Measurements from ENCODE around the gene ZNF529.
"Not testable (repeated sequence)": the region's sequence is repeated elsewhere in the genome, so short reads cannot be mapped to it uniquely, and the experiment has no call there.

The ZNF529 gene

DNA sequence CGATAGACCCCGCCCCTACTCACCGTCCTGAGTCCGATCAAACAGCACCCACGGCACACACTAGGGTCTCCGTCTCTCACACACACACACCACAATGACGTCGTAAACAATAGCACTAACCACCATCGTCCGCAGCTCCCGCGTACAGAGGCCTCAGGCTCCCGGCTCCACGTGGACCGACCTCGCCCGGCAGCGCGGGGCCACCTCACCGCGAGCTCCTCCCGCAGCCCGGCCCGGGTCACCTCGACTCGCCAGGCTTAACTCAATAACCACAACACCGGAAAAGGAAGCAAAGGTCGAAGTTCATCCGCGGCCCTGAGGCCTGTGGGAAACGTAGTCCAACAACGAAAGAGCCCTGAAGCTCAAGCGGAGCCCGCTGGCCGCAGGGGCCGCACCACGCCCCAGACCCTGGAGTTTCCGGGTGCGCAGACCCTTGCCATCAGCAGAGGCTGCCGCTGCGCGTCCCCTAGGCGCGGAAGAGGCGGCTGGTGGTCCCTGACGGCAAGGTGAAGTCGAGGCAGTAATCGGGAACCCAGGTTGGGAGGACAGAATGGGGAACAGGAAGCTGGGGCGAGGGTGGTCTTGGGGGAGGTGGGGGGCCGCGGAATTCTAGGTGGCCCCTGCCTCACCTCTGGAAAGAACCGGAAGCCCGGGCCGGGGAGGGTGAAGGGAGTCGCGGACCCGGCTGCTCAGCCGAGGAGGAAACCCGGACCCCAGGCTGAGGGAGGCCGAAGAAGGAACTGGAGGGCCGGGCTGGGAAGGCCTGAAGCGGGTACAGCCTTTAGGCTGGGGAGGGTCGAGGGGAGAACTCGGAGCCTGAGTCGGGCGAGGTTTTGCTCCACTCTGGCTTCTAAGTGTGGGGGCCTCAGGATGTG lies at the start of gene ZNF529:
TSS of gene ZNF529 (minus strand) at position 273 of the 875 bp plus-strand sequence. CDS start 946 bp downstream, outside the sequence.
- peak; percentile 57 for DNase-seq

DNA sequence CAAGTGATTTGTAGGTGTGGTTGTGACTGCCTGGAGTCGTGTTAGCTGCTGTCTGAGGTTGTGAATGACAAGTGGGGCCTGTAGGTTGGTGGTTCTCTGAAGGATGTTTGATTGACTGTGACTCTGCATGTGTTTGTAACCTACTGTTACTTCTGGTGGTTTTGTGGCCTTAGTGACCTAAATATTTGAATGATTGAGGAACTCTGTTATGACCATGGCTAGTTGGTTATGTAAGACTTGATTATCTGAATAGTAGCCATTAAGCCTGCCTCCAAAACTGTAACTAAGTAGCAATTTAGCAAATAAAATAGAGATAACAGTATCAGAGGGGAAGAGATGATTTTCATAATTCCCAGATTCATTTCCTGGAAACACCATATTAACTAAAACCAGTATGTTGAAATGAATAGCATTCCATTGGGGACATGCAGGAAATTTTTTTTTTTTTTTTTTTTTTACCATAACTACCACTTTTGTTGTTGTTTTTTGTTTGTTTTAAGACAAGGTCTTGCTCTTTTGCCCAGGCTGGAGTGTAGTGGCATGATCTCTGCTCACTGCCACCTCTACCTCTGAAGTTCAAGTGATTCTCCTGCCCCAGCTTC lies 32.9 kb upstream of the ZNF529 start:
- no peak for DNase-seq

DNA sequence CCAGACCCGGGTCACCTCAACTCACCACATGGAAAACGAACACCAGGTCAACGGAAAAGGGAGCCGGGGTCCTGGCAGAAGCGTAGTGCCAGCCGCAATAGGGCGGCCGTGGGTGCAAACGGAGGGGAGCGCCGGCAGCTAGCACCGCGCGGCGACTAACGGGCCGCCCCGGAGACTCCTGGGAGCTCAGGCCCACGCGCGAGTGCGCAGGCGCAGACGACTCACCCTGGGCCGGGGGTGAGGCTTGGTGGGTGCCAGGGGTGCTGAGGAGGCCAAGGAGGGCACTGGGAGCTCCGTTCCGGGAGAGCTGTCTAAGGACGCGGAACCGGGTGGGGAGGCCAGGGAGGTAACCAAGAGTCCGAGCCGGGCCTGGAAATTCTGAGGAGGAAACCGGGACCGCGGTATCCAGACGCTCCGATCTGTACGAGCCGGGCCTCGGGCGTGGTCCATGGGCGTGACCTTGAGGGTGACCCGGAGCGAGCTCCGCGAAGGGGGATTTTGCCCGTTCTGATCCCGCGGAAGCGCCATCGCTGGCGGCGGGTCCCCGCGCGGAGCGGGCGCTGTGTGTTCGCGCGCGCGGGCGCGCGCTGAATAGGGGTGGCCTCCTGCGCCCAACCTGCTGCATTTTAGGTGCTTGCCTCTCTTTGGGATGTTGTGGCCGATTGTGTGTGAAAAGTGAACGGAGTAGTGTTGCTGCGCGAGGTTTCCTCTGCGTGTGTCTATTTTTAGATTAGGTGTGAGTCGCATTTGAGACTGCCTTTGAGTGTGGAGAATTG lies 32.2 kb upstream of the ZNF529 start, which contains the start of gene ZNF382:
TSS of gene ZNF382 (plus strand) at position 213 of the 776 bp plus-strand sequence. CDS start 4,602 bp downstream, outside the sequence.
- peak; percentile 48 for DNase-seq

DNA sequence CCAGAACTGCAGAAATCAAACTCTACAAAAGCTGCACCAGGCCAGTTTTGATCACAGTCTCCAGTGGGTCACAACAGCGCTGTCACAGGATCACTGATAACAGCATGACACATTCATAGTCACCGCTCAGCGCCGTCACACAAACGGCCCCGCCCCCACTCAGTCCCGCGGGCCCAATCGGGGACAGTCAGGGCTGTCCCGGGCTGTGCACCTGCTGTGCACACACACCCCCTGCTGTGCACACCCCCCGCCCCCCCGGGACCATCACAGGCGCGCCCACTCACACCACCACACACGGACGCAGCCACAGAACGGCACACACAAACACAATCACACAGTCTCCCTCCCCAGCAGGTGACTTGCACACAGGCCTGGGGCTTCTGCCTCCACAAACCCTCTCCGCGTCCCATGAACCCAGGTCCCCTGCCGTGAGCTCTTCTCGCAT lies 31.6 kb upstream of the ZNF529 start:
- DNase-seq = peak; percentile 9

DNA sequence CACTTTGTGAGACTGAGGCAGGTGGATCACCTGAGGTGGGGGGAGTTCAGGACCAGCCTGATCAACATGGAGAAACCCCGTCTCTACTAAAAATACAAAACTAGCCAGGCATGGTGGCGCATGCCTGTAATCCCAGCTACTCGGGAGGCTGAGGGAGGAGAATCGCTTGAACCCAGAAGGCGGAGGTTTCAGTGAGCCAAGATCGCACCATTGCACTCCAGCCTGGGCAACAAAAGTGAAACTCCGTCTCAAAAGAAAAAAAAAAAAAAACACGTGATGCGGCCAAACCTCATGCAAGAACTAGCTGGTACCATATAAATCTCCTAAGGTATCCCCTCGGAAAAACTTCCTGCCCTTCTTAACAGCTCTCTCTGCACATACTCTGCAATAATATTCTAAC lies 29.6 kb upstream of the ZNF529 start:
- DNase-seq = not testable (repeated sequence)

DNA sequence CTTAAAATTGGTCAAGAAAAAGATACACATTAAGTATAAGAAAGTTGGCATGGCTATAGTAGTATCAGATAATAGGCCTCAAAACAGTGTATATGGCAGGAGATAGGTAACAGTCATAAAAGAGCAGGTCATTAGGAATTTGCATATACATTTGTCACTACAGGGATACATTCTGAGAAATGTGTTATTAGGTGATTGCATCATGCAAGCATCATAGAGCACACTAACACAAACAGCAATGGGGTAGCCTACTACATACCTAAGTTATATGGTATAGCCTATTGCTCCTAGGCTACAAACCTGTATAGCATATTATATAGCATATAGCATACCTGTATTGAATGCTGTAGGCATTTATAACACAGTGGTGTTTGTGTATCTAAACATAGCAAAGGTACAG lies 6.2 kb upstream of the ZNF529 start:
- DNase-seq = no peak

DNA sequence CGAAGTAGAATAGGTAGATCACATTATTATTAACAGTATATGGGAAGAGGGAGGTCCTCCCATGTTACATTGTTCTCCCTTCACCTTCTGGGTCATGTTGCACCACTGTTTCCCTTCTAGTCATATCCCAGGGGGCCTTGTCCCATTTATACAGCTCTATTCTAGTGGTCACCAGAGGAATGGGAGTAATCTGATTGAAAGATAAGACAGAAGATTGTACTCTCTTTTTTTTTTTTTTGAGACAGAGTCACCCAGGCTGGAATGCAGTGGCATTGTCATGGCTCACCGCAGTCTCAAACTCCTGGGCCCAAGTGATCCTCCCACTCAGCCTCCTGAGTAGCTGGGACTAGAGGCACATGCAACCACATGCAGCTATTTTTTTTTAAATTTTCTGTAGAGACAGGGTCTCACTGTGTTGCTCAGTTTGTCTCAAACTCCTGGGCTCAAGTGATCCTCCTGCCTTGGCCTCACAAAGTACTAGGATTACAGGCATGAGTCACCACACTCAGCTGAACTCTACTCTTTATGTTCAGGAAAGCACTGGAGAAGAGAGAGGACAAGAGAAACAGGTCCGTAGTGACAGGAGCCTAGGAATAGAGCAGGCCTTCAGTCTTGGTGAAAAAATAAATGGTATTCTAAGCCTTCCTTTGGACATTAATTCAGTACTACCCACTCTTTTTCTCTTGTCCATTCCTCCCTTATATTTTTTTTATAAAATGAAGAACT lies 4.3 kb upstream of the ZNF529 start:
- no peak for DNase-seq

DNA sequence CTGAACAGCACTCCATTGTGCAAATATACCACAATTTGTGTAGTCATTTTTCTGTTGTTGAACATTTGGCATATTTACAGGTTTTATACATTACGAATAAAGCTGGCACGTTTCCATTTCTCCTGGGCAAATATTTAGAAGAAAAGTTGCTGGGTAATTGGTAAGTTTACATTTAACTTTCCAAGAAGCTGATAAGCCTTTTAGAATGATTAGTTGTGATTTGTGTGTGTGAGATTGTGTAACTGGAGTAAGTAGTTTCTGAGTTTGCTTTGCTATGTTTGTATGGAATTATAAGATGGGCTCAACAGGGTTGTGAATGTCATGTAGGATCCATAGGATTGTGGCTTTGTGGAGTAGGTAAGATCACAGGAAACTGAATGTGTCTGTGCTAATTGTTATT lies 1.6 kb upstream of the ZNF529 start:
- no peak for DNase-seq

DNA sequence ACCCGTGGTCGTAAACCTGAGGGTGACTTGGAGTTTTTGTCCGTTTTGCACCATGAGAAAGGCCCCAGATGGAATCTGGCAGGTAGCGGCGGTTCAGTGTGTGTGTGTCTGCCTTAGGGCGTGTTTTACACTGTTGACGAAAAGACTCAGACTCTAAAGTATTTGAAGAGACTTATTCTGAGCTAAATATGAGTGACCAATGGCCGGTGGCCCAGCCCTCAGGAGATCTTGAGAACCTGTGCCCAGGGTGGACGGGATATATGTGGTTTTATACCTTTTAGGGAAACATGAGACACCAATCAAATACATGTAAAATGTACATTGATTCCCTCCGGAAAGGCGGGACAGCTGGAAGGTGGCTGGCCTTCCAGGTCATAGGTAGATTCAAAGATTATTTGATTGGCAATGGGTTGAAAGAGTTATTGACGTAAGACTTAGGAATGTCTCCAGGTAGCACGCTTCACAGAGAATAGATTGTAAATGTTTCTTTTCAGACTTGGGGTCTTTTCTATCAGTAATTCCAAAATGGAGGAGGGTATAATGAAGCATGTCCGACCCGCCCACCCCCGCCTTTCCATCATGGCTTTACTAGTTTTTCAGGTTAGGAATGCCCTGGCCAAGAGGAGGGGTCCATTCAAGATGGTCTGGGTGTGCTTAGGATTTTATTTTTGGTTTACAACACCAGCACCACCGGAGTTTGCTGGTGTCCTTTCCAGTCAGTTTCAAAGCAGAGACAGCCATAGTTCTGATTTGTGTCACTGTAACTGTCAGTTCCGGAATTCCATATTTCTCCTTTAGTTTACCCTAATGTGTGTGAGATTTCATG lies 1.0 kb upstream of the ZNF529 start:
- no peak for DNase-seq

DNA sequence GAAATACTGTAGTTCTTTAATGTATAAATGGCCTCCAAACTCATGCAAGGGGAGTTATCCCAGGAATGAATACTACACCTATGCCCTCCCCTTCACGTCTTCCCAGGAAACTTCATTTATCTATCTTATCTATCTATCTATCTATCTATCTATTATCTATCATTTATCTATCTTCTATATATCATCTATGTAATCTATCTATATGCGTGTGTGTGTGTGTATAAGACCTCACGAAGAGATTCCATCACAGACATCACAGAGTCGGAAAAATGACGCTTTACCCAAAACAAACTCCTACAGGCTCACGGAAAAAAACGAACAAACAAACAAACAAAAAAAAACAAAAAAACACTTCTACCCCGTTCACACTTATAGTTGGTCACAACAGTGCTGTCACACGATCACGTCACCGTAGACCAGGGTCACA lies 486 bp downstream of the ZNF529 start:
- DNase-seq = no peak

DNA sequence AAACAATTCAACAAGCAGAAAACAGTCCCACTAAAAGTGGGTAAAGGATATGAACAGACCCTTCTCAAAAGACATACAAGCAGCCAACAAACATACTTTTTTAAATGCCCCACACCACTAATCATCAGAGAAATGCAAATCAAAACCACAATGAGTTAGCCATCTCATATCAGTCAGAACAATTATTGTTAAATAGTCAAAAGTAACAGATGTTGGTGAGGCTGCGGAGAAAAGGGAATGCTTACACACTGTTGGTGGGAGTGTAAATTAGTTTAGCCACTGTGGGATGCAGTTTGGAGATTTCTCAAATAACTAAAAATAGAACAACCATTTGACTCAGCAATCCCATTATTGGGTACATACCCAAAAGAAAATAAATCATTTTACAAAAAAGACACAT lies 8.7 kb downstream of the ZNF529 start:
- no peak for DNase-seq

DNA sequence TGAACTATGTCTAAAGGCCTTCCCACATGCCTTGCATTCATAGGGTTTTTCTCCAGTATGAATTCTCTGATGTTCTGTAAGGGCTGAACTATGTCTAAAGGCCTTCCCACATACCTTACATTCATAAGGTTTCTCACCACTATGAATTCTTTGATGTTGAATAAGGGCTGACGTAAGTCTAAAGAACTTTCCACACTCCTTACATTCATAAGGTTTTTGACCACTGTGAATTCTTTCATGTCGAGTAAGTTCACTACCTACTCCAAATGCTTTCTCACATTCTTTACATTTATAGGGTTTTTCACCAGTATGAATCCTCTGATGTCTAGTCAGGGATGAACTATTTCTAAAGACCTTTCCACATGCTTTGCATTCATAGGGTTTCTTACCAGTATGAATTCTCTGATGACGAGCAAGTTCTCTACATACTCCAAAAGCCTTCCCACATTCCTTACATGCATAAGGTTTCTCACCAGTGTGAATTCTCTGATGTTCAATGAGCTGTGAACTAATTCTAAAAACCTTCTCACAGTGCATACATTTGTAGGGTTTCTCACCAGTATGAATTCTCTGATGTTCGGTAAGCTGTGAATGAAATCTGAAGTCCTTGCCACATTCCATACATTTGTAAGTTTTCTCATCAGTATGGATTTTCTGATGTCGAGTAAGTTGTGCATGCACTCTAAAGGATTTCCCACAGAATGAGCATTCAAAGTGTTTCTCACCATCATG lies 25.9 kb downstream of the ZNF529 start:
- no peak for DNase-seq

DNA sequence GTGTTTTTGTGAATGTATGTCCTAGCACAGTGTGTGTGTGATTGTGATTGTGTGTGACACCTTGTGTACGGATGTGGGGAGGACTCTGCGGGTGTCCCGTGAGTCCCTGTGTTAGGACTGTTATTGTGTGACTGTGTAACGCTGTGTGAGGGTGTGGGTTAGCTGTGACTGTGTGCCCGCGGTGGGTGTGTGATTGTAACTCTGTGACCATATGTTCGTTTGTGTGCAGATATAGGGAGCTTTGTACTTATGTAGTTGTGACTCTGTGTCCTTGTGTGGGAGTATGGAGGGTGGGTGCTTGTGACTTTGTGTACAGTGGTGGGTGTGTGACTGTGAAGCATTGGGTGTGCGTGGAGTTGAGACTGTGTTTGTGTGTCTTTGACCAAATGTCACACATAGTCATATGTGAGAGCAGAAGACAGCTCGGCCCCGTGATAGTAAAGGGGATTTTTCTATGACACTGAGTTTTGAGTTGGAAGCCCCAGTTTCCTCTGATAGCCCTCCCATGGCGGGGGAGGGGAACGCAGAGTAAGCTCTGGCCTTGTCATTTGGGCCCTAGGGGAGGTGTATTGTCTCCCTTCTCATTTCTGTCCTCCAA lies 44.1 kb downstream of the ZNF529 start:
- DNase-seq = no peak

DNA sequence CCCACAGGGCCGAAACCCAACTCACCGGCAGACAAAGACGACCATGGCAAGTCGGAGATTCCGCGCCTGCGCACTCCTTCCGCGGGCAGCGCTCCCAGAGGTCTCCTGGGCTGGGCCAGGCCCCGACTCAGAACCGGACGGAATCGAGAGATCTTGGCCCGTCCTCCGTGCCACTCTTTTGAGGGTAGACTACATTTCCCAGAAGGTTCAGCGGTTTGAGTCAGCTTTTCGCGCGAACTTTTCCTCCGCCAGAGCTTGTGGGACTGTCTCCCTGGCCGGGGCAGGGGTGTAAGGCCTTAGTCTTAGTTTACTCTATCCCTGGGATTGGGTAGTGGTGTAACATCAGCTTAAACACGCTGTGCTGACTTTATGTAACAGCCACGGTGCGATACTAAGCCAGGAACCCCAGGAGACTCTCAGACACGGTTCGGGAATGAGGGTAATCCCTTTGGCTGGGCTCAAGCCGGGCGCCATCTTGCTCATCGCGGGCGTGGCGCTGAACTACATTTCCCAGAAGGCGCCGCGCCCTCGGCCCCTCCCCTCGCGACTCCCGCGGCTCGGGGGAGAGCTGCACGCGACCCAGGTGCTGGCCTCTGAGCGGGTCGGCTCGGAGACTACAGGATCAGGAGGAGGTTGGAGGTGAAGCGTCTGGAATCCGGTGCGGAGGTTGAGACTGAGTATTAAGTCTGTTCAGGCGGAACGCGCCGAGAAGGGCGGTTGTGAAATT lies 44.7 kb downstream of the ZNF529 start, which contains the start of gene ZNF260:
TSS of gene ZNF260 (minus strand) at position 78 of the 727 bp plus-strand sequence. CDS start 13,033 bp downstream, outside the sequence.
- peak; percentile 87 for DNase-seq

DNA sequence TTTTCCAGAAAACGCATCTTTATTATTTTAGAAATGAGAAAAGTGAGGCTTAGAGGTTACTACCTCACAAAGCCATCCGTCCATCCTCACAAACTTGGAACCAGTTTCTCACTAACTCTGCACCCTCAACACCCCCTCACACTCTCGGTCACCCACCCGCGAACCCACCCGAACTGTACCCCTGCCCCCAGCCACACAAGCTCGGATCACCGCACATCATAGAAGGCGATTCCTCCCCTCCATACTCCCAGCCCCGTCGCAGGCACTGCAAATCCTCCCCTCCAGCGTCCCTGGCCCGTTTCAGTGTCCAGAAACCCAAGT lies 45.3 kb downstream of the ZNF529 start:
- no peak for DNase-seq

DNA sequence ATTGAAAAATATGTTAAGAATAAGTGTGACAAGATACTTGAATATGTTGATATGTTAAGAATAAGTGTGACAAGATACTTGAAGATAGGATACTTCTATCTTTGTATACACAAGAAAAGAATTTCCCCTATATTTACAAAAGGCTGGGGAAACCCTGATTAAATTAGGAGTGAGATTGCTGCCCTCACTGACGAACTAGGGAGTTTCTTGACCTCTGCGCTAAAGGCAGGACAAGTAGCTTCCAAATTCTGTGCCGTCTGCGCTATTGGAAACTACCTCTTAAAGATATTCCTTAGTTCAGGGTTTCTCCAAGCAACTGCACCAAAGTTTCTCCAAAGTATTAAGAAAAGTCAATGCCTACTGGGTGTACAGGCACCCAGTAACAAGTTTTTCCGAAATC lies 45.8 kb downstream of the ZNF529 start:
- no peak for DNase-seq

DNA sequence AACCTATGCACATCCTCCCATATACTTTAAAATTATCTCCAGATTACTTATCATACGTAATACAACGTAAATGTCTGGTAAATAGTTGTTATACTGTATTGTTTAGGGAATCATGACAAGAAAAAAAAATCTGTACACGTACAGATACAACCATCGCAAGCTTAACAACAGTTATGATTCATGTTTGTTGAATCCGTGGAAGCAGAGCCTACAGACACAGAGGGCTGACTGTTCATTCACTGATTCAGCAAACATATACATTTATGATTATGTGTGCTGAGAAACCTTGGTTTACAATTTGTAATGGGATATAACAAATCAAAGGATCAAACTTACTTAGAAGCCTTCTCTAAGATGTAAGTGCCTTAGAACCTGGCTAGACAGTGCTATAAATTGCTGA lies 46.5 kb downstream of the ZNF529 start:
- no peak for DNase-seq

DNA sequence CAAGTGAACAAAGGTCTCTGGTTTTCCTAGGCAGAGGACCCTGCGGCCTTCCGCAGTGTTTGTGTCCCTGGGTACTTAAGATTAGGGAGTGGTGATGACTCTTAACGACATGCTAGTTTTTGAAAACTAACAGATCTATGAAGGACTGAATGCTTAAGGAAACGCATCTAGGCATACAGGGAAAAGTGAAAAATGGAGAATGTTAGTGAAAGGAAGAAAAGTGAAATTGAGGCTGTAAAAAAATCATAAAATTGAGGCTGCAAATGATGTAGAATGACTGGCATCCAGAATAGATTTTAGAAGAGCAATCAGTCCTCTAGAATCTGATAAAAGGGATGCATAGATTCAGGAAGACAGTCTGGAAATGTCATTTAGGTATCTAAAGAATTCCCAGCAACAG lies 48.5 kb downstream of the ZNF529 start:
- no peak for DNase-seq

DNA sequence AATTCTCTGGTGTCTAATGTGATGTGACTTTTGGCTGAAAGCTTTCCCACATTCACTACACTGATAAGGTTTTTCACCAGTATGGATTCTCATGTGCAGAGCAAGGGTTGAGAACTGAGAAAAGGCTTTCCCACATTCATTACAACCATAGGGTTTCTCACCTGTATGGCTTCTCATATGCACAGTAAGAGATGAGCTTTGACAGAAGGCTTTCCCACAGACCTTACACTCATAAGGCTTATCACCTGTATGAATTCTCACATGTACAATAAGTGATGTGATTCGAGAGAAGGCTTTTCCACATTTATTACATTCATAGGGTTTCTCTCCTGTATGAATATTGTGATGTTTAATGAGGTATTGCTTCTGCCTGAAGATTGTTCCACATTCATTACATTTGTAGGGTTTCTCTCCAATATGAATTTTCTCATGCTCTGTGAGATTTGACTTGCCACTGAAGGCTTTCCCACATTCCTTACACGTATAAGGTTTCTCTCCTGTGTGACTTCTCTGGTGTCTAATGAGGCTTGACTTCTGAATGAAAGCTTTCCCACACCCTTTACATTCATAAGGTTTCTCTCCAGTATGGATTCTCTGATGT lies 59.0 kb downstream of the ZNF529 start:
- no peak for DNase-seq
